ENCODE data around the gene CIDEC. TPM values are rescaled to one million over a fixed set of nuclear protein-coding genes. Genes with fewer than 3 reads are reported as not detected.
"Not testable (repeated sequence)": the region's sequence is repeated elsewhere in the genome, so short reads cannot be mapped to it uniquely, and the experiment has no call there.

CIDEC gene
- total RNA-seq, 2 experiments from 2014 or later = not detected

DNA sequence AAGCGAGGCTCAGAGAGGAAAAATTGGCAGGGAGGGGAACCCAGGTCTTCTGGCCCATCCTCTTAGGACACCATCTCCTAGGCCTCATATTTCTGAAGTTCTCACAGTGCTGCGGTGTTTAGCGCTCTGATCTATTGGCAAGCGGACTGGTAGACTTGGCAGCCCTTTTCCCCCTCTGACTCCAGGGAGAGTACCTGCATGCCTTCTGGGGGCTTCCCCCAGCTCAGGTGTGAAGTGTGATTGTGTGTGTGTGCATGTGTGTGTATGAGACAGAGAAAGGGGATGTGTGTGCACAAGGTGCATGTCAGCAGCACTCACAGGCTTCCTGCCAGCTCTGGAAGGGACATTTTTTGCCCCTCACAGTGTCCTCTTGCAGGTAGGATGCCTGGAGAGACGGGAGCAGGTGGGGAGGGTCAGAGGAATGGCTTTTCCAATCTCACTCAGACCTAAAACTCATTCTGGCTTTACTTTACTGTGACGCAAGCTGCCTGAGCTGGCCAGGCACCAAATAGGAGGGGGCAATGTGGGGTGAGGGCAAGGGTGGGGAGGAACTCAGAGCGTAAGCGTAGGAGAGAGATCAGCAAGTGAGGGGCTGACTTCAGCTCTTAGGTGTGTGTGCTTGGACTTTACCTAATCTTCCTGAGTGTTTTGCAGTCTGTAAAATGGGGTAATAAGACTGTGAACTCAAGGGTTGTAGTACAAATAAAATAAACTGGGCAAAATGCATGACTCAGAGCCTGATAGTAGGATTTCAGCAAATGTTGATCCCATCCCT lies 18.6 kb upstream of the CIDEC start:
- H3K4me3 Mint-ChIP-seq = no peak overlapping the region
- DNase-seq = no peak
- POLR2A ChIA-PET = no interaction called here
- H3K4me1 Mint-ChIP-seq = peaks cover 42% of the 10 kb centered on the region
- no peaks in the 10 kb centered on the region for H3K9me3 Mint-ChIP-seq
- H3K27me3 Mint-ChIP-seq = no peaks in the 10 kb centered on the region
- CTCF ChIA-PET = no interaction called here
- H3K27ac Mint-ChIP-seq = peak overlapping the region; percentile 3
- H3K36me3 Mint-ChIP-seq (ENCODE audit: low read depth) = peaks cover 13% of the 10 kb centered on the region

DNA sequence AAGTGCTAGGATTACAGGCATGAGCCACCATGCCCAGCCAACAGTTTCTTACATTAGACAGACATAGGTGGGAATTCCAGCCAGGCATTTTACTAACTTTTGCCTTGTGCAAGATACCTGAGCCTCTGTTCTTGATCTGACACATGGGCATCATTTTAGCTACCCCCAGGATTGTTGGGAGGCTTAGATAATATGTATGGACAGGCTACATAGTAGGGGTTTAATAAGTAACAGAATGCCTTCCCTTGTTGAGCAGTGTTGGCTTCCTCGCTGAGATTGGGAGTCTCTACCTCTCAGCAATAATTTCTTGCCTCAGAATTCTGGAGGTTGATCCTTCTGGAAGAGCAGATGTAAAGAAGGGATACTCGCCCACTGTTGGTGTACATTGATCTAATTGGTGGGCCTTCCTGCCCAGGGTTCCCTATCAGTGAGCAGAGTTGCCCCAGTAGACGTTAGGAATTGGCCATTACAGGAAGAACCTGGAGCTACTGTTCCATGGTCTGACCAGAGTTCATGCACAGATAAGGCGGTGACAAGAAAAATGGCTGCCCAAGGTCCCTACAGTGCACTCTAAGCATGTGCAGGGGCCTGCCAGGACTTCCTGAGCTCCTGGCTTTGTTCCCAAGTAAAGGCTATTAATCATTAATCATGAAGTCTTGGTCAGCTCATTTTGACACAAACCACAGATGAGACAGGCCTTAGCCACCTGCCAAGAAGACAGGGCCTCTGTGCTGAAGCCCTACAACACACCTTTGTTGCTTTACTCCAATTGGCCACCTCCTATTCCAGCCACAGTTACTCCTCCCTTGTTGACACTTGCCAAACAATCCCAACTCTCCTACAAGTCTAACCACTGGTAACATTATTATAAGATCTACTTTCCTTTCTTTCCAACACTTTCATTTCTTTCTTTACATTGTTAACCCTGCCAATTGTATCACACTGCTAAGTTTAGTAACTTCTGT lies 17.6 kb upstream of the CIDEC start:
- Mint-ChIP-seq H3K4me1 (peaks cover 40% of the 10 kb centered on the region), H3K4me3 (no peak overlapping the region), H3K27ac (peak overlapping the region; percentile 3), H3K27me3 (no peaks in the 10 kb centered on the region), H3K9me3 (no peaks in the 10 kb centered on the region), H3K36me3 (ENCODE audit: low read depth) (peaks cover 20% of the 10 kb centered on the region)
- POLR2A ChIA-PET = no interaction called here
- CTCF ChIA-PET = interaction anchor here (0.8 kb wide), 1 partner anchor 28 kb away, joined by 4 read pairs; no protein-coding TSS in a partner anchor
- DNase-seq = no peak

DNA sequence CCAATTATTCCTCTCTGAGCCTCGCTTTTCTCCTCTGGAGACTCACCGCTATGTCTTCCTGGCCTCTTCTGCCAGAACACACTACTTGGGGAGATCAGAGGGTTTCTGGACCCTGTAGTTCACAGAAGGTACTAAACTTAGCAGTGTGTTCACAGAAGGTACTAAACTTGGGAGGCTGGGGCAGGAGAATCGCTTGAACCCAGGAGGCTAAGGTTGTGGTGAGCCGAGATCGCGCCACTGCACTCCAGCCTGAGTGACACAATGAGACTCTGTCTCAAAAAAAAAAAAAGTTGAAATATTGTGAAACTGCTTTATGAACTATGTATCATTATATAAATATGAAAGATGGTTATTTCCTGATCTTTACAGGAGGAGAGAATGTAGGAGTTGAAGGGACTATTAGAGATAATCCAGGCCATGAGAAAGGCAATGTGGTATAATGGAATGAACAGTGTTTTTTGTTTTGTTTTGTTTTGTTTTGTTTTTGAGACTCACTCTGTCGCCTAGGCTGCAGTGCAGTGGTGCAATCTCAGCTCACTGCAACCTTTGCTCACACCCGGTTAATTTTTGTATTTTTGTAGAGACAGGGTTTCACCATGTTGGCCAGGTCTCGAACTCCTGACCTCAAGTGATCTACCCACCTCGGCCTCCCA lies 16.8 kb upstream of the CIDEC start:
- H3K9me3 Mint-ChIP-seq, H3K27me3 Mint-ChIP-seq, POLR2A ChIA-PET, H3K27ac Mint-ChIP-seq, H3K4me3 Mint-ChIP-seq, DNase-seq: not testable (repeated sequence)
- CTCF ChIA-PET = interaction anchor here (0.8 kb wide), 1 partner anchor 29 kb away, joined by 4 read pairs; no protein-coding TSS in a partner anchor
- H3K4me1 Mint-ChIP-seq = peaks cover 37% of the 10 kb centered on the region
- H3K36me3 Mint-ChIP-seq (ENCODE audit: low read depth) = peaks cover 27% of the 10 kb centered on the region

DNA sequence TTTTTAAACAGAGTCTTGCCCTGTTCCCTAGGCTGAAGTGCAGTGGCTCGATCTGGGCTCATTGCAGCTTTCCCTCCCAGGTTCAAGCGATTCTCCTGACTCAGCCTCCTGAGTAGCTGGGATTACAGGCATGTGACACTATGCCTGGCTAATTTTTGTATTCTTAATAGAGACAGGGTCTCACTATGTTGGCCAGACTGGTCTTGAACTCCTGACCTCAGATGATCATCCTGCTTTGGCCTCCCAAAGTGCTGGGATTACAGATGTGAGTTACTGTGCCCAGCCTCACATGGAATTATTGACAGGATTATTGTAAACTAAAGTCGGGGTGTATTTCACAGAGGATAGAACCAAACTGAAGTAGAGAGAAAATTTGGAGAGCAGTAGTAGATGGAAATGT lies 15.7 kb upstream of the CIDEC start:
- peaks cover 32% of the 10 kb centered on the region for H3K36me3 Mint-ChIP-seq (ENCODE audit: low read depth)
- H3K27me3 Mint-ChIP-seq, DNase-seq, H3K9me3 Mint-ChIP-seq, H3K27ac Mint-ChIP-seq, POLR2A ChIA-PET, H3K4me3 Mint-ChIP-seq: not testable (repeated sequence)
- CTCF ChIA-PET = interaction anchor here (0.6 kb wide), 1 partner anchor 43 kb away, joined by 3 read pairs; no protein-coding TSS in a partner anchor
- H3K4me1 Mint-ChIP-seq = peaks cover 32% of the 10 kb centered on the region

DNA sequence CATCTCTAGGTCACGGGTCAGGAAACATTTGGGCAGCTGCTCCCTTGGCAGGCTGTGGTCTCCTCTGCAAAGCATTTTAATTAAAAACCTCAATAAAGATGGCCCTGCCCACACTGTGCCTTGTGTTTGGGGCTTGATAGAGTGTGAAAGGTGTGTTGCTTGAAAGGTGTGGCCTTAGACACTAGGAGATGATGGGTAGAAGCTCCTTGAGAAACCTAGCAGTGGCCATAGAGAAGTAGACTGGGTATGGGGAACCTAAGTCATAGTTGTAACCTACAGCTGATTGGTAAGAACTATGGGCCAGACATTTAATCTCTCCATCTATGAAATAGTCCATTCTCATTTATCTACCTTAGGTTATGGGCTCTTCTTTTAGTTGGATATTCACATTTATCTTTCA lies 13.7 kb upstream of the CIDEC start:
- DNase-seq = no peak
- no peaks in the 10 kb centered on the region for H3K9me3 Mint-ChIP-seq
- peaks cover 45% of the 10 kb centered on the region for H3K4me1 Mint-ChIP-seq
- CTCF ChIA-PET = interaction anchor here (1.4 to 2.0 kb wide), 2 partner anchors 9 to 32 kb away, joined by 3 to 5 read pairs; partner anchors contain the start of gene IL17RE
- POLR2A ChIA-PET = no interaction called here
- H3K36me3 Mint-ChIP-seq (ENCODE audit: low read depth) = peaks cover 35% of the 10 kb centered on the region
- H3K27me3 Mint-ChIP-seq = no peaks in the 10 kb centered on the region
- H3K27ac Mint-ChIP-seq = no peak overlapping the region
- no peak overlapping the region for H3K4me3 Mint-ChIP-seq

DNA sequence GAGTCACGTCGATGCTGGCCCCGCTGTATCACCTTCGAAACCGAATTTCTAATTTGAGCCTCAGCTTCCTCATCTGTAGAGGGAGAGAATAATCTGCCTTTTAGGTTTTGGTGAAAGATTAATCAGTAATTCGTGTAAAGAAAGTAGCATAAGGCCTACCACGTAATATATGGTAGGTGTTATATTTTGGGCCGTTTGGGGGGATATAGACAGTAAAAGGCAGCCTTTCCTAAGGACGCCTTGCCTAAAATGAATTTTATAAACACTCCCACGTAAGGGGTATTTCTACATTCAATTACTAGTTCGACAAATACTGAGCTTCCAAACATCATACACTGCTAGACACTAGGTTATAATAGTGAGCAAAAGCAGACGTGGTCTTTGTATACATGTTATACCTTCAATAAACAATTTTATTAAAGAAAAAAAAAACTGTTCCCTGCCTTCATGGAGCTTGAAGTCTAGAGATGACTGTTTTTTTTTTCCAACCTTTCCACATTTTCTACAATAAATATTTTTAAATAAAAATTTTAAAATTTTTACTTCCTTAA lies 11.1 kb upstream of the CIDEC start:
- ChIA-PET POLR2A (interaction anchor here (0.7 kb wide), 1 partner anchor 19 kb away, joined by 13 read pairs; no protein-coding TSS in a partner anchor), CTCF (interaction anchor here (0.5 to 1.4 kb wide), 7 partner anchors 21 to 545 kb away, joined by 3 to 6 read pairs (median 3); no protein-coding TSS in a partner anchor)
- Mint-ChIP-seq H3K27ac (peak overlapping the region; percentile 98), H3K9me3 (no peaks in the 10 kb centered on the region), H3K4me3 (peak overlapping the region; percentile 99), H3K4me1 (peaks cover 43% of the 10 kb centered on the region), H3K36me3 (ENCODE audit: low read depth) (peaks cover 35% of the 10 kb centered on the region), H3K27me3 (no peaks in the 10 kb centered on the region)
- no peak for DNase-seq

DNA sequence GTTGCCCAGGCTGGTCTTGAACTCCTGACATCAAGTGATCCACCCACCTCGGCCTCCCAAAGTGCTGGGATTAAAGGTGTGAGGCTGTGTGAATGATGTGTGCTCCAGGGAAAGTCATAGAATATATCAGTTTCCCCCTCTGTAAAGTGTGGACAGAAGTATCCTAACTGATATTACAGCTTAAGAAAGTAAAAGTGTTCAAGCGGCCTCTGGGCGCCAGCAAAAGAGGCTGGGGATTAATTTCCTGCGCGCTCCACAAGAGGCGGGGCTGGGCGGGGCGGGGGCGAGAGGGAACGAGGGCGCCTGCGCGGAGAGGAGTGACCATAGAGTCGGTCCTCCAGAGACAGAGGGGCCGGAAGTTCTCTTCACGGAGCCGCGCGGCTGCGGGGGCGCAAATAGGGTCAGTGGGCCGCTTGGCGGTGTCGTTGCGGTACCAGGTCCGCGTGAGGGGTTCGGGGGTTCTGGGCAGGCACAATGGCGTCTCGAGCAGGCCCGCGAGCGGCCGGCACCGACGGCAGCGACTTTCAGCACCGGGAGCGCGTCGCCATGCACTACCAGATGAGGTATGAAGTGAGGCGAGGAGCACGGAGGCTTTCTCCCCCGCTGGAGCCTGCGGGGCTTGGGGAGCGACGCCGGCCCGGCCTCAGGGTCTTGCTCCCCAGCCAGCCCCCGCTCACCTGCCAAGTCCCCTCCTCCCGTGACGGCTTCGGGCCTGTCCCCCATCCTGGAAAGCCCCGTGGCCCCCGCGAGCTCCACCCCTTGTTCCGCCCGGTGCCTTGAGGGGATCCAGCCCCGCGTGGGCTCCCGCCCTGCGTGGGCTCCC lies 10.4 kb upstream of the CIDEC start, which contains the start of gene JAGN1:
TSS of gene JAGN1 (plus strand) at position 362 of the 823 bp plus-strand sequence. CDS start at position 475, 113 bp downstream.
- peak within 1 kb of the TSS; percentile 98 for H3K27ac Mint-ChIP-seq
- H3K9me3 Mint-ChIP-seq = no peaks in the 10 kb centered on the region
- ChIA-PET POLR2A (no interaction called here), CTCF (interaction anchor here (0.6 to 1.4 kb wide), 9 partner anchors 20 to 546 kb away, joined by 3 to 6 read pairs (median 3); no protein-coding TSS in a partner anchor)
- peak; percentile 89 for DNase-seq
- H3K4me1 Mint-ChIP-seq = peaks cover 43% of the 10 kb centered on the region
- H3K27me3 Mint-ChIP-seq = no peaks in the 10 kb centered on the region
- H3K4me3 Mint-ChIP-seq = peak within 1 kb of the TSS; percentile 99
- peaks cover 35% of the 10 kb centered on the region for H3K36me3 Mint-ChIP-seq (ENCODE audit: low read depth)

DNA sequence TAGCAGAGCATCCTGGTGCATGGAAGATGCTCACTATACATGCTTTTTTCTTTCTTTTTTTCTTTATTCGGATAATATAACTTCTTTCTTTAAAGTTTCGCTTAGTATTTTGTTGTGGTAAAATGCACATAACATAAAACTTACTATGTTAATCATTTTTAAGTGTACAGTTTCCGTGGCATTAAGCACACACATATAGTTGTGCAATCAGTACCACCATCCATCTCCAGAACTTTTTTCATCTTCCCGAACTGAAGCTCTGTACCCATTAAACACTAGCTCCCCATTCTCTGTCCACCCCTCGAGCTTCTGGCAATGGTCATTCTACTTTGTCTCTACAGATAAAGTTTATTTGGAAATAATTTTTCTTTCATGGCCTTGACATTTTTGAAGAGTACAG lies 9.4 kb upstream of the CIDEC start:
- Mint-ChIP-seq H3K9me3 (no peaks in the 10 kb centered on the region), H3K4me1 (peaks cover 37% of the 10 kb centered on the region), H3K36me3 (ENCODE audit: low read depth) (peaks cover 28% of the 10 kb centered on the region), H3K27ac (peak overlapping the region; percentile 98), H3K27me3 (peaks cover 2% of the 10 kb centered on the region), H3K4me3 (no peak overlapping the region)
- no peak for DNase-seq
- POLR2A ChIA-PET = interaction anchor here (0.5 kb wide), 1 partner anchor 44 kb away, joined by 3 read pairs; no protein-coding TSS in a partner anchor
- CTCF ChIA-PET = interaction anchor here (0.9 to 1.3 kb wide), 2 partner anchors 41 to 43 kb away, joined by 3 read pairs; no protein-coding TSS in a partner anchor

DNA sequence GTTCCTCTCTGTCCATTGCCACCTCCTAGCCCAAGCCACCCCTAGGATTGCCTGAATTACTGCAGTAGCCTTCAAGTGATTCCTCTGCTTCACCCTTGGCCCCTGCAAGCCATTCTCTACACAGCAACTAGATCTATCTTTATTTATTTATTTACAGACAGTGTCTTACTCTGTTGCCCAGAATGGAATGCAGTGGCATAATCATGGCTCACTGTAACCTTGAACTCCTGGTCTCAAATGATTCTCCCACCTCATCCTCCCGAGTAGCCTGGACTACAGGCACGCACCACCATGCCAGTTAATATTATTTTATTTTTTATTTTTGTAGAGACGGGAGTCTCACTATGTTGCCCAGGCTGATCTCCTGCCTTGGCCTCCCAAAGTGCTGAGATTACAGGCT lies 8.5 kb upstream of the CIDEC start:
- Mint-ChIP-seq H3K36me3 (ENCODE audit: low read depth) (peaks cover 21% of the 10 kb centered on the region), H3K9me3 (no peaks in the 10 kb centered on the region), H3K4me3 (no peak overlapping the region), H3K27me3 (peaks cover 2% of the 10 kb centered on the region), H3K4me1 (peaks cover 30% of the 10 kb centered on the region), H3K27ac (no peak overlapping the region)
- no peak for DNase-seq
- CTCF ChIA-PET = no interaction called here
- POLR2A ChIA-PET = no interaction called here

DNA sequence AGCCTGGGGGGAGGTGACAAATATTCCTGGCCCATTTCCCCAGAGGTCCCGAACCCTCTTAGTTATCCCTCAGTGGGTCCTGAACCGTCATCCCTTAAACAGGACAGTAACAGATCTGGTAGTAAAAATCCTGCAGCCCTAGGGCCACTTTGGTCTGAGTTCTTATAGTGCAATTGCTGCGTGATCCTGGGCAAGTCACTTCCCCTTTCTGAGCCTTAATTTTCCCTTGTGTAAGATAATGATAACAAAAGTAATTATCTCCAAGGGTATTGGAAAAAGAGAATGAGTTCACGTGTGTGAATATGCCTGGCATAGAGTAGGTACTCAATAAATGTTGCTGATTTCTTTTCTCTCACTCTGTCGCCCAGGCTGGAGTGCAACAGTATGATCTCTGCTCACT lies 7.4 kb upstream of the CIDEC start:
- peaks cover 12% of the 10 kb centered on the region for H3K36me3 Mint-ChIP-seq (ENCODE audit: low read depth)
- no peak overlapping the region for H3K4me3 Mint-ChIP-seq
- H3K4me1 Mint-ChIP-seq = peaks cover 22% of the 10 kb centered on the region
- H3K27me3 Mint-ChIP-seq = peaks cover 2% of the 10 kb centered on the region
- no peak for DNase-seq
- no peaks in the 10 kb centered on the region for H3K9me3 Mint-ChIP-seq
- ChIA-PET CTCF (no interaction called here), POLR2A (no interaction called here)
- no peak overlapping the region for H3K27ac Mint-ChIP-seq

DNA sequence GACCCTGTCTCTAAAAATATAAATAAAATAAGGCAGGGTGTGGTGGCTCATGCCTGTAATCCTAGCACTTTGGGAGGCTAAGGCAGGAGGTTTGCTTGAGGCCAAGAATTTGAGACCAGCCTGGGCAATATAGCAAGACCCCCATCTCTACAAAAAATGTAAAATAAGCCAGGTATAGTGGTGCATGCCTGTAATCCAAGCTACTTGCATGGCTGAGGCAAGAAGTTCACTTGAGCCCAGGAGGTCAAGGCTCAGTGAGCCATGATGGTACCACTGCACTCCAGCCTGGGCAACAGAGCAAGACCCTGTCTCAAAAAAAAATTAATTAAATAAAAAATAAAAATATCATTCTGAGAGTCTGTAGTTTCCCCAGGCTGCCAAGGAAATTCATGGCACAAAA lies 6.3 kb upstream of the CIDEC start:
- ChIA-PET CTCF (interaction anchor here (0.8 kb wide), 1 partner anchor 400 kb away, joined by 3 read pairs; no protein-coding TSS in a partner anchor), POLR2A (no interaction called here)
- Mint-ChIP-seq H3K9me3 (no peaks in the 10 kb centered on the region), H3K27ac (no peak overlapping the region), H3K27me3 (peaks cover 2% of the 10 kb centered on the region), H3K4me1 (peaks cover 16% of the 10 kb centered on the region), H3K36me3 (ENCODE audit: low read depth) (peaks cover 5% of the 10 kb centered on the region), H3K4me3 (no peak overlapping the region)
- no peak for DNase-seq
